ENCODE results near the gene CALN1.

The CALN1 gene

DNA sequence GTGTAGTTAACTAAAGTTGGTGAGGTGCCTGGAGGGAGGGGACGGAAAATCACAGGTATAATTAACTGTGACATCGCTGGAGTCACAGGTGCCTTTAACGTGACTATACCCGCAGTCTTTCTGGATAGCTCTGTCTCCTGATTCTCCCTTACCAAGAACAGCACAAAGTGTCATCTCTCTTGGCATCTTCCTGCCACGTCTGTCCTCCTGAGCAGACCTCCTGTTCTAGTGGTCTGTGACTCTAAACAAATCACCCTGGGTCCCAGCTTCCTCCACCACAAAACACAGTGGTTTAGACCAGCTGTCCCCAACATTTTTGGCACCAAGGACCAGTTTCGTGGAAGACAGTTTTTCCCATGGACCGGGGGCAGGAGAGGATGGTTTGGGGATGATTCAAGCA, 90.5 kb downstream of the CALN1 start:
- DNase-seq: no peak

DNA sequence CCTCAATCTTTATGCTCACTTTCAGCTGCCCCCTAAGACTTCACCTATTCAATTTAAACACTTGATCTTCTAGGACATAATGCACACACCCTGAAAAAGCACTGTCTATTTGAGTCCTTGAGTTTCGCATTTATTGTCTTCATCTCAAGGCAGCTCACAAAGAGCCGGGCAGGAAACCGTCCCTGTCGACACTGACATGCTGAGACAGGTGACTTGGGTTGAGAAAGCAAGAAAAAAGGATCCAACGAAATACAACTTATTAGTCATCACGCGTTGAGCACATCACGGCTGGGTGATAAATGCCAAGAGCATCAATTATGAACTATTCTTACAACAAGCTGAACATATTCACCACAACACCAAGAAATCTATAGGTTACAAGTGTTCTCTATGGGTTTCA, 91.1 kb downstream of the CALN1 start:
- no peak for DNase-seq

DNA sequence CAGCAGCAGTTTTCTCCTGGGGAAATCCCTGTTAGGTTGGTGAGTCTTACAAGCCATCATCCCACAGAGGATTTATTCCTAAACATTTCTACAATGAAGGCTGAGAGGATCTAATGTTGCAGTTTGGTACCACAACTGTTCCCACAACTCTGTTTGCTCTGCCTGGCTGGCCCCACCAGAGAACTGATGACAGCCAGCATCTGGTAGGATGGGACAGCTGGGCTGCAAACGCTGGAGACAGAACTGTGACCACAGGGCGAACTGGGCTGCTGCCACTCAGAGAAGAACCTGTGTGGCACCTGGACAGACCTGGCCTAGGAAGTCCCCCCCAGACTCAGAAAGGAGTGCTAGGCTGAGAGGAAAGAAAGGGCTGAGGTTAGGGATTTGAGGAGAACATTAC, 94.8 kb downstream of the CALN1 start:
- DNase-seq: no peak

DNA sequence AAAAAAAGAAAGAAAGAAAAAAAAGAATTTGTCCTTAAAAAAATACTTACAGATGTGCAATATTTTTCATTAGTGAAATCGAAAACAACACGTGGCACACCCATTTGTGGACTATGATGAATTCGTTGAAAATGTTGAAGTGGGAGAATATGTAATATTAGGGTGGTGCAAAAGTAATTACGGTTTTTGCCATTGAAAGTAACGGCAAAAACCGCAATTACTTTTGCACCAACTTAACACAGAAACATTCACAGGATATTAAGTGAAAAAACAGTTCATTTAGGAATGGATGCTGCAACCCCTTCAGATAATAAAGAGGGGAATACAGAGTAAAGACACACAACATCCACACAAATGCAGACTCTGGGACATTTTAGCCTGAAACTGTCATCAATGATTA, 96.0 kb downstream of the CALN1 start:
- DNase-seq: no peak

DNA sequence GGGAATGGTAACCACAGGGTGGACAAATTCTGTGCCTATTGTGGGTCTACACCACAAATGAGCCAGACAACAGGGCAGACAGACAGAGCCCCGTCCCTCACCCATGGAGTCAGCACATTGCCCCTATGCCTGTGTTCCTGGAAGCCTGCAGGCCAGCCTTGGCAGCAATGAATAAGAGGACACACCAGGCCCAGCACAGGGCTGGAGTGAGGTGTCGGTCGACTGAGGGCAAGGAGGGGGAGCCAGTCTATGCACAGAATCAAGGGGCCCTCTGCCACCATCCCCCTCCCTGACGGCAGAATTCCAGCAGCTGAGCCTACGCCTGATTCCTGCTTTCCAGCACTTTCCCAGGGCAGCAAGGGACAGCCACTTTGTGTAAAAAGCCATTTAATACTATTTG, 98.2 kb downstream of the CALN1 start:
- DNase-seq: no peak

DNA sequence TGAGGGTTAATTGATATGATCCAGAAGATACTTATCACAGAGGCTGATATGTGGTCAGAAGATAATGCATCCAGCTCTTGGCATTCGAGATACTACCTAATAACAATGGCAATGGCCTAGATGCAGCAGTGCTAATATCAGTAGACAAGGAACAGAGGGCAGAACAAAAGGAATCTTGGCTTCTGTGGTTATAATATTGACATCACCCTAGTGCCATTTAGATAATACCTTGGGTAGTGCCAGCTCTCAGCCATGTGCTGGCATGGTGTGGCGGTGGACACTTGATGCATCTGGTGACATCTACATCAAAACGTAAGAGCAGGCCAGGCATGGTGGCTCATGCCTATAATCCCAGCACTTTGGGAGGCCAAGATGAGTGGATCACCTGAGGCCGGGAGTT, 101.8 kb downstream of the CALN1 start:
- no peak for DNase-seq

DNA sequence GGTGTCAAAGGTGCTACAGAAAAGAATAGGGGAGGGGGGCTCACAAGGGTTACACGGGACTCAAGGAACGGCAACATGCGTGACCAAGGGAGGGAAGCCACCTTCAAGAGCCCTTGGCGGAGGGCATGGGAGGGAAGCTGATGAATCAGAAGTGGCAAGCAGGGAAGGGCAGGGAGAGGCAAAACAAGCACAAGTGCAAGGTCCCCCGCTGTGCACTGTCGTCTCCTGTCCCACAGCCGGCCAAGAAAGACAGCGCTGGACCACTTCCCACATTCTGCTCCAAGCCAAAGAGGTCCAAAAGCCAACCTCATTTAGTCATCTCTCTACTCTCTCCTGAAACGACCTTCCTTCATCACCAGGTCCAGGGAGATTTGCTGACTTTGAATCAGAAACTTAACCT, 102.7 kb downstream of the CALN1 start:
- DNase-seq: no peak

DNA sequence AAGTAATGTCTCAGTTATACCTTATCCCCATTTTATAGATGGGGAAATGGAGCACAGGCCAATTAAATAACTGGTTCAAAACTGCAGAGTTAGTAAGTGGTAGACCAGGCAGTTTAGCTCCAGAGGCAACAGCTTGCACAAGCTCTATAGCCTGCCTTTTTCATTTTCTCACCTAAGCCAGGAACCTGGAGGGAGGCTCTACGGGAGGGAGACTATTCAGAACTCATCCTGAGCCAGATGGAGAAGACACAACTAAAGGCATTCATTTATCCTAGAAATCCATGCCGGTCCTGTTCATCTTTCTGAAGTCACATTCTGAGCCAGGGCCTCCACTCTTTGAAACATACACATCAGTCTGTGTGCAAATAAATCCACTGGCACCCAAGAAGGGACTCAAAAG, 103.2 kb downstream of the CALN1 start:
- no peak for DNase-seq

DNA sequence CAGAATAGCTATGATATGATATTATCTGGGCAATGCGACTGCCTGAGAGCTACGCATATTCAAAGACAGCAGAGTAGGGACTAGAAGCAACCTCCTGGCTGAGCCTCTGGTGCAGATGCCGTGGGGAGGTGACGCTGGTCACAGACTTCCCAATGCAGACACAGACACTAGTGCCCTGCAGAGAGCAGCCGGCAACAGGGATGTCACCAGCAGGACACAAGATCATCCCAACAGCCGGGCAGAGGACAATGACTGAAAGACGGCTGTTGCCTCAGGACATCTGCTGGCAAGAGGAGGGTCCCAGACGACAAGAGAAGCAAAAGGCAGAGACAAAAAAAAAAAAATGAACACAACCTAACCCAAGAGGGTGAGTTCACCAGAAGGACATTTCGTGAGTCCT, 104.6 kb downstream of the CALN1 start:
- no peak for DNase-seq

DNA sequence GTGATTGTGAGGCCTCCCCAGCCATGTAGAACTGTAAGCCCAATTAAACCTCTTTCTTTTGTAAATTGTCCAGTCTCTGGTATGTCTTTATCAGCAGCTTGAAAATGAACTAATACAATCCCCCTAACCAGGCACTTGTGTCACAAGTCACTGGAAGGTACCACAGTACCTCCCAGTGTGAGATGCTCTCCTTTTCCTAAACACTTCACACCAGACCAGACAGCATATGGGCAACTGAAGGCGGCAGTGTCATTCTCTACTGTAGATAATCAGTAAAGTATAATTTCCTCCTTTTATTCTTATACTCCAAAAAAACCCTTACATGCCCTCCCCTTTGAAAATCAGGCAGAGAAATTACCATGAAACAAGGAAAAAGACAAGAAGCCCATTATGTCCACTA, 113.2 kb downstream of the CALN1 start:
- no peak for DNase-seq

DNA sequence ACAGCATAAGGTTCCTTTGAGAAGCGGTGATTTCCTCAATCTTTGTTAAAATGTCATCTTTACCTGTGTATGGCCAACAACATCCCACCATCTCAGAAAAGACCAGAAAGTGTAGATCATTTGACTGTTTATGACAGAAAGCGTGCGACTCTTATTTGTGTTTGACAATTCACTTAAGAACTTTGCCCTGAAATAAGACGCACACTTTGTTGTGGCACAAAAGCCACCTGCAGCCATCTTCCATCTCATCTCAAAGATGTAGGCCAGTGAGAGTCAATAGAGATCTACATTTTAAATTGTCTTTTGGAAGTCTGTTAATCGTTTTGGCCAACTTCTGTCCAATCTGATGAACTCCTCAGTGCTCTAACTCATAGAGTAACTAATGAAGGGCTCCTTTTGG, 114.0 kb downstream of the CALN1 start:
- no peak for DNase-seq

DNA sequence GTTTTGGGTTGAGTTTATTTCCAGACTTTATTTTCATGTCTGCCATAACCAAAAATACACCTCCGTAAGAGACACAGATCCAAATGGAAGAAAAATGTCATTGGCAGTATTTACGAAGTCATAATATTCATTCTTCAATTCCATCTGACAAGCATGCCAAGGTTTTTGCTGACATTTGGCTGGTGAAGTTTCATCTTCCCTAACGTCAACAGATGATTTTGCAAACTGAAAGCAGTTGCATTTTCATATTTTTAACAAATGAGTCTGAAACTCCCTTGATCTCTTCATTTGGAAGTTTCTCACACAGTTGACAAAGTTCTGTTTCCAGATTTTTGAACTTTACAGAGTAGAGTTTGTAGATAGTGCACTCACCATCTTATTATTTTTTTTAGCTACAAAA, 114.5 kb downstream of the CALN1 start:
- no peak for DNase-seq

DNA sequence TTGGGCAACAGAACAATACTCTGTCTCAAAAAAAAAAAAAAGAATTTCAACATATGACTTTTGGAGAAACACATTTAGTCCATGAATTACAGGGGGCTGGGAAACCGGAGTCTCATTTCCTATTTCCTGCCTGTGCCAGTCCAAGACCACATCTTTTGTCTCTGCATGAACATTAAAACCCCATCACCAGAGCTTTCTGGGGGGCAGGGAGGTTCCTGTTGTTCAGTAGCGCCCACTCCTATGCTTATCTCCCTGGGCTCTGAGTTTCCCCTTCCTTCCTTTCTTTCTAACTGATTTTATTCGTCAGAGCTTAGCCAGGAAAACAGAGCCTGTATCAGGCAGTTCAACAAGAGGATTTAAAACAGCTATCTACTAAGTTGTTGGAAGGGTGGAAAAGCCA, 119.3 kb downstream of the CALN1 start:
- DNase-seq: no peak

DNA sequence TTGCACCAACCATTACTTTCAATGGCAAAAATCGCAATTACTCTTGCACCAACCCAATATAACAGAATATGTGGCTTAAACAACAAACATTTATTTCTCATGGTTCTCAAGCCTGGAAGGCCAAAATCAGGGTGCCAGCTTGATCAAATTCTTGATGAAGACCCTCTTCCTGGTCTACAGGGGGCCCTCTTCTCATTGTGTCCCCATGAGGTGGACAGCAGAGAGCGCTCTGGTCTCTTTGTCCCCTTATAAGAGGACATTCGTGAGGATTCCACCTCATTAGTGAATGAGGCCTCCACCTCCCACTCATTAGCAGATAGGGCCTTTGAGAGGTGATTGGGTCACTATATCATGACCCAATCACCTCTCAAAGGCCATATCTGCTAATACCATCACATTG, 120.0 kb downstream of the CALN1 start:
- DNase-seq: no peak

DNA sequence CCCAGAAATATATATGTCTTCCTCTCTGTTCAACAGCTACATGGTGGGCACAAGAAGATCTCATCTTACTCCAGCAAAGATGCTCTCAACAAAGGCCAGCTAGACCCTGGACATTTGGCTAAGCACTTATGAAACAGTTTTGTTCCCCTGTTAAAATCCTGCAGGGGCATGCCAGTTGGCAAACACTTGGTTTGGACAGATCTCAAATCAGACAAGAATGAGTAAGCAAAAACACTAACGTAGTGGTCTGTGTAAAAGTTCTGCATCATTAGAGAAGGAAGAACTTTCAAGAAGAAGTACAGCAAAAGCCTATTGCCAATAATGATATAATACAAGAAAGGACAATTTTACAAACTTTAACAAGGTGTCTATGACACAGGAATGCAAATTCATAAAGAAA, 125.6 kb downstream of the CALN1 start:
- DNase-seq: no peak

DNA sequence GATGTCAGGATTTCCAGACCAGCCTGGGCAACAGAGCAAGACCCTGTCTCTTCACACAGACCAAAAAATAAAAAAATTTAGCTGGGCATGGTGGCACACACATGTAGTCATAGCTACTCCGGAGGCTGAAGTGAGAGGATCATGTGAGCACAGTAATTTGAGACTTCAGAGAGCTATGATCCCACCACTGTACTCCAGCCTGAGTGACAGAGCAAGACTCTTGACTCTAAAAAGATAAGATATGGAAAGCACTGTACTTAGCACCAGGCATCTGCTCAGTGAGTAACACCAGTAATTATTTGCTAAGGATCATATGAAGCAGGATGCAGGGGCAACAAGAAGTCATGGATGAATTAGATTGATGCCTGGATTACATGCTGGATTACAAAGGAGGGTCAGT, 128.8 kb downstream of the CALN1 start:
- DNase-seq: no peak

DNA sequence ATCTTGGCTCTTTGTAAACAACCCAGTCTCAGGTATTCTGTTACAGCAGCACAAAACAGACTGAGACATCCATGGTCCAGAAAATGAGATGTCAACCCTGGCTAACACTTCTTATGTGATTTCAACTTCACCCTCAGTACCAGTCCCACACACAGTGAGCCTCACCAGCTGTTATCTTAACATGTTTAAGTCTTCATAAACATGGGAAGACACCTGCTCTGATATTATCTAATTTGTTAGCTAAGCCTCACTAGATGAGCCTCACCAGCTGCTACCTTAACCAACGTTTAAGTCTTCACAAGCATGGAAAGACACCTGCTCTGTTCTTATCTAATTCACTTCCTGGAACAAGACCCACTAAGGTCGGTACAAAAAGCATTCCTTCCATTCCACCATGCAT, 130.8 kb downstream of the CALN1 start:
- no peak for DNase-seq

DNA sequence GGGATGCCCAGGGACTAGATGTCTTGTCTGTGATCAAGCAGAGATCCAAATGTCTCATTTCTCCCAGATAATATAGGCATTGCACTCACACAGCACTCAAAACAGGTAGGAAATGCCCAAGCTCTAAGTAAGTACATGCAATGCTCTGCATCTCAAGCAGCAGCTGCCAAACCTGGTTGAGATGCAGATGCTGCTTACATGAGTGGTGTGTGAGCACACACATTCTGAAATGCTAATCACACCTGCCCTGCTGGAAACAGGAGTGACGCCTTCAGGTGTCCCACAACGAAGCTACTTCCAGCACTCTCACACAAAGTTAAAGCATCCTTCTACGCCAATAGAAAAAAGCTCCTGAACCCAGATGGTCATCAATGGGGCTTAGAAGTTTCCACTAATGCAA, 132.9 kb downstream of the CALN1 start:
- DNase-seq: no peak

DNA sequence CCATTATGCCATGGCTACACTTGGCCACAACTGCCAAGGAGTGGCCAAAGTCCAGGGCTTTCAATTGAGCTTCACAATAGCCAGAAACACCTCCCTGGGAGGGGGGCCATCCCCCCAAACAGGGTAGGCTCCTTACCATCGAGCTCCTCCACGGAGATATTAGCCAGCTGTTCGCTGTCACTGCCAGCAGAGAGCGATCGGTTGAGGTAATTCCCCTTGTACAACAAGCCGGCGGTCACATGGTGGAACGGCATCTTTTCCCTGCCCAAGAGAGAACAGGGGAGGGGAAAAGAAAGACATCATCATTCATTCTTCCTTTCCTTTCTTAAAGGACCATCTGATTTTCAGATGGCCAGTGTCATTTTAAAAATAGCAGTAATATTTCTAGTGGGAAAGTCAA, 133.6 kb downstream of the CALN1 start:
- DNase-seq: no peak

DNA sequence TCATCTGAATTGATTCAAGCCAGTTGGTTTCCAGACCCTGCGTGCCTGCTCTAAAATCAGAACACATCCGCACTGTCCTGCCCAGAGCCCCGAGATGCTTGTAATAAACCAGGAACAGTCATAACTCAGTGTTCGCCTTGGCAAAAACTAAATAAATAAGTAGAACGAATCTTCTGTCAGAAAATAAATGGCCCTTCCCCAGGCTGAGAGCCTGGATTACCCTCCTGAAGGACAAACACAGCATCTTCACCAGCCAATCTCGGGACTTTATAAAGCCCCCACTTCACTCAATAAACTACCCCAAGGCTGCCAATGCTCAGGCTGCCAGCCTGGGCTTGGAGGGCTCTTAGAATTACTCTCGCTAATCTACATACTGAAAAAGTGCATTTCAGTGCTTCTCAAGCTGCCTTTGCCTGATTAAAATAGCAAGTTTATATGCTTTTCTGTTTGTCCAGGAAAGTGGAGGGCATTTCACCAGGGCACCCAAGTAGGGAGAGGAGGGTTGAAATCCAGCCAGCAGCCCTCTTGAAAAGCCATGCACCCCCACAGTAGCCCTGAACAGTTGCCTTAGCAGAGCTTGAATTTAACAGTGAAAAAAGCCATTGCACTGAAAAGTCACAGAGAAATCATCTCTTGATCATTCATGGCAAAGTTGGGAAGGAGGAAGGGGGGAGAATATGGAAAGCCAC, 136.6 kb downstream of the CALN1 start:
- DNase-seq: no peak

DNA sequence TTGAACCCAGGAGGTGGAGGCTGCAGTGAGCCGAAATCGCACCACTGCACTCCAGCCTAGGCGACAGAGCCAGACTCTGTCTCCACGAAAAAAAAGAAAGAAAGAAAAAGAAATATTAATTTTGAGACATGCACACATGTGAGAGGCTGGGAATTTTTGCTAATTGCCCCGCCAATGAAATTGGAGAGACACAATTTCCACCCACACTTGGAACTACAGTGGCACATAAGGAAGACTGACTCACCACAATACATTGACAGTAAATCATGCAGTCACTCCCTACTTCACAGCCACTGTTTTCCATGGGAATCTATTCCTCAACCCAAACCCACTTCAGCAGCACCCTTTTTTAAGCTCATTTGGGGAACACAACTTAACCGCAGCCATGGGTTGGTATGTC, 139.7 kb downstream of the CALN1 start:
- no peak for DNase-seq

DNA sequence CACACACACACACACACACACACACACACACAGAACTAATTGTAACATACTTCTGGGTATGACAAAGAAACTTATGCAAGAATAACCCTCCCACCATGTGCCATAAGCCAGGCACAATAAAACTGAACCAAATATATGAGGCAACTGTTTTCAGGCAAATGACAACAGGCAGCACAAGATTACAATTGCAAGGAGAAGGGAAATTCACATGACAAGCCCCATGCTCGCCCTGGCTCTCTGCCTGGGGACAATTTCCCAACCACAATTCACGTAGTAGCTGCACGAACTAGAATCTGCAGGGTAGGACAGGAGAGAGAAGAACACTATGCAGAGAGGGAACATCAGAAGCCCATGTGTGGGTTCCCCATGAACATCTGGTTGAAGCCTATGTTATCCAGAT, 143.3 kb downstream of the CALN1 start:
- no peak for DNase-seq

DNA sequence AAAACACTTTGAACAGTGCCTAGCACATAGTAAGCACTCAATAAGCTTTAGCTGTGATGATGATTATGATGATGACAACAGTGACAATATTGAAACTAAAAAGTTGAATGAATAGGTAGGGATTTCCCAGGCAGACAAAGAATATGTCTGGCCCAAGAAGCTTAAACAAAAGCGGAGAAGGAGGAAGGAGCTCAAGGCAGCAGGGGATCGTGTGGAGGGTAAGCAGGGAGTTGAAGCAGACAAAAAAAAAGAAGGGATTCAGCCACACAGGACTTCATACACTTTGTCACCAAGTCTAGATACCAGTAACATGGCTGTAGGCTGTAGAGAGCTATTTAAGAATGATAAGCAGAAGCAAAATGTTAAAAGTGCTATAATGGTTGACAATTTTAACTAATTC, 144.0 kb downstream of the CALN1 start:
- DNase-seq: no peak

DNA sequence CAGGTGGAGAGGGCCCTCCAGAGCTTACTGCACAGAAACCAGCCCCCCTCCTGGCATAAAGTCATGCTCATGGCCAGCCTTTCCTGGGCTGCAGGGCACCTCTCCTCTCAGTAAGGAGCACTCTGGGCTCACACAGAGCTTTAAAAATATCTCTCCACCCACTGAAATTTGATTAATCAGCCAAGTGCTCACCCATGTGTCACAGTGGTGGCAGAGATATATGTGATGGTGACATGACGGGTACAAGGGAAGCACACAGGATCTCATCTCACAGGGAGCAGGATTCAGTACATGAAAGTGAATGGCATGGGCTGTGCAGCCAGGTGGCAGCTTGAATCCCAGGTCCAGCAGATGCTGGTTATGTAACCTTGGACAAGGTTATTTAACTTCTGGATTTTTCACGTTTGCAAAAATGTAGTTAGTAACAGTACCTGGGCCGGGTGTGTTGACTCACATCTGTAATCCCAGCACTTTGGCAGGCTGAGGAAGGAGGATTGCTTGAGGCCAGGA, 144.8 kb downstream of the CALN1 start:
- DNase-seq: no peak

DNA sequence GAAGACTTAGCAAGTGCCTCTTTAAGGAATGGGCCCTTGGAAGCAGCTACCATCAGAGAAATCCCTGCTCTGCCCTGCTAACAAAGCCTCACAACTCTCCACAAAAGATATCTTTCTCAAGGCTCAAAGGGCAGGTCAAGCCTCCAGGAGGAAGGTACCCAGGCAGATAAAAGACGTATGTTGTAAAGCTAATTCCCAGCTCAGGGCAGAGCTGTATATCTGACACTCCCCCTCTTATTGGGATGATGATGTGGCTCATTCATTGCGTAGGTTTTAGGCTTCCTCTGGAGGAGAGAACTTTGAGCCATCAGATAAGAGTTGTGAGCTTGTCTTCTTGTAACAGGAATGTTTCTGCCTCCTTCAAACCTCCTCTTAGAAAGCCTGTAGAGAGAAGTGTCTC, 145.4 kb downstream of the CALN1 start:
- no peak for DNase-seq

Measured in activated naive CD4-positive, alpha-beta T cell (primary cell).